HFFc6 (cell line): ENCODE measurements around the gene PYM1. TPM values are rescaled to one million over a fixed set of nuclear protein-coding genes. Genes with fewer than 3 reads are reported as not detected.
"Not testable (repeated sequence)": the region's sequence is repeated elsewhere in the genome, so short reads cannot be mapped to it uniquely, and the experiment has no call there.

ENCODE experiments used
- DNase-seq: peaks from one replicate; pipeline ENCODE4 v3.0.0-alpha.2; 2018
- H3K27ac Mint-ChIP-seq: 2 replicates; pipeline ENCODE4 v1.8.0; 2020; ENCODE audit warnings: mild to moderate bottlenecking, mixed read lengths
- H3K27me3 Mint-ChIP-seq: 2 replicates; pipeline ENCODE4 v1.8.0; 2021; ENCODE audit warnings: mild to moderate bottlenecking, moderate library complexity, mixed read lengths; ENCODE audit not compliant: insufficient read depth
- H3K36me3 Mint-ChIP-seq: 2 replicates; pipeline ENCODE4 v1.8.0; 2021; ENCODE audit warnings: low read depth, mixed read lengths
- H3K4me1 Mint-ChIP-seq: 2 replicates; pipeline ENCODE4 v1.8.0; 2020; ENCODE audit warnings: low read depth, mixed read lengths
- H3K4me3 Mint-ChIP-seq: 2 replicates; pipeline ENCODE4 v1.8.0; 2020; ENCODE audit warnings: mild to moderate bottlenecking, moderate library complexity, mixed read lengths
- H3K9me3 Mint-ChIP-seq: 2 replicates; pipeline ENCODE4 v1.8.0; 2020; ENCODE audit warnings: mild to moderate bottlenecking, mixed read lengths
- CTCF ChIP-seq: fragments of 200-600 bp; sonication (generic); IDR thresholded peaks from 2 replicates; pipeline ENCODE4 v1.5.0; 2021; ENCODE audit warnings: antibody characterized with exemption, mild to moderate bottlenecking
- total RNA-seq, 6 experiments: library from RNA; stranded (reverse); fragmentation: NEBNext Ultra II Directional; extraction: Animal tissue kit (Norgen Biotek cat#: 25700); gene quantifications; 2 replicates in 1 of 6; 3 replicates in 5 of 6; pipeline ENCODE4 v1.2.3, GENCODE V29; 2021

The PYM1 gene
- total RNA-seq, 6 experiments from 2014 or later: 25.0 to 32.3 (median 28.3) TPM

GRCh38 chr12:55926738-55927587, 731 bp downstream of the PYM1 start:
- Mint-ChIP-seq H3K9me3 (no peaks in the 10 kb centered on the region), H3K4me1 (peaks cover 53% of the 10 kb centered on the region), H3K4me3 (peak overlapping the region; percentile 99), H3K27me3 (peaks cover 1% of the 10 kb centered on the region), H3K36me3 (peaks cover 21% of the 10 kb centered on the region), H3K27ac (peak overlapping the region; percentile 99)
- TF ChIP-seq CTCF: peak; percentile 88
- DNase-seq: peak; percentile 87

- no peak for DNase-seq
- Mint-ChIP-seq H3K4me3 (peak overlapping the region; percentile 99), H3K9me3 (no peaks in the 10 kb centered on the region), H3K27ac (peak overlapping the region; percentile 99), H3K36me3 (peaks cover 21% of the 10 kb centered on the region), H3K4me1 (peaks cover 47% of the 10 kb centered on the region), H3K27me3 (peaks cover 1% of the 10 kb centered on the region)
- TF ChIP-seq CTCF: no peak
These were observed 1.6 kb downstream of the PYM1 start for GRCh38 chr12:55925870-55926737.

GRCh38 chr12:55925371-55925770, 2.3 kb downstream of the PYM1 start:
- no peak for TF ChIP-seq CTCF
- Mint-ChIP-seq H3K4me1 (peaks cover 39% of the 10 kb centered on the region), H3K4me3 (peak overlapping the region; percentile 99), H3K36me3 (peaks cover 21% of the 10 kb centered on the region), H3K9me3 (no peaks in the 10 kb centered on the region), H3K27me3 (peaks cover 1% of the 10 kb centered on the region; the same call in 1 of the 2 replicates), H3K27ac (peak overlapping the region; percentile 99)
- DNase-seq: no peak

GRCh38 chr12:55923648-55924047, 4.0 kb downstream of the PYM1 start:
- DNase-seq, H3K9me3 Mint-ChIP-seq, H3K27me3 Mint-ChIP-seq, H3K4me3 Mint-ChIP-seq: not testable (repeated sequence)
- 0 out of 2 replicates have a peak overlapping the region, but pooled peaks have one; percentile 43 for H3K27ac Mint-ChIP-seq
- peaks cover 21% of the 10 kb centered on the region for H3K36me3 Mint-ChIP-seq
- peaks cover 42% of the 10 kb centered on the region for H3K4me1 Mint-ChIP-seq

- Mint-ChIP-seq H3K9me3 (no peaks in the 10 kb centered on the region), H3K27me3 (peaks cover 1% of the 10 kb centered on the region; the same call in 1 of the 2 replicates), H3K4me3 (no peak overlapping the region), H3K36me3 (peaks cover 19% of the 10 kb centered on the region), H3K27ac (no peak overlapping the region; the same call in 1 of the 2 replicates), H3K4me1 (peaks cover 38% of the 10 kb centered on the region)
- TF ChIP-seq CTCF: no peak
- no peak for DNase-seq
These were observed 5.6 kb downstream of the PYM1 start for GRCh38 chr12:55922126-55922525.

- H3K4me1 Mint-ChIP-seq: peaks cover 37% of the 10 kb centered on the region
- H3K4me3 Mint-ChIP-seq, H3K9me3 Mint-ChIP-seq, H3K27me3 Mint-ChIP-seq: not testable (repeated sequence)
- peak; percentile 63 for DNase-seq
- peaks cover 20% of the 10 kb centered on the region for H3K36me3 Mint-ChIP-seq
- H3K27ac Mint-ChIP-seq: peak overlapping the region; percentile 70
These were observed 8.7 kb downstream of the PYM1 start for GRCh38 chr12:55919032-55919431.
